H1 (cell line): ENCODE results near the gene MPPED1. TPM values are rescaled to one million over a fixed set of nuclear protein-coding genes. Genes with fewer than 3 reads are reported as not detected.

ENCODE experiments used
- HDAC6 ChIP-seq: IDR thresholded peaks from one replicate; pipeline ENCODE4 v1.7.1; 2012; ENCODE audit warnings: low read depth, mild to moderate bottlenecking, inconsistent platforms, low read length, moderate library complexity
- POLR2A ChIP-seq, 2 experiments: IDR thresholded peaks; 1 replicate in 1 of 2; 2 replicates in 1 of 2; pipeline ENCODE4 v1.6.1; 2011; ENCODE audit warnings: low read depth in 2 of 2, low read length in 2 of 2, mild to moderate bottlenecking in 2 of 2; ENCODE audit errors: control extremely low read depth in 1 of 2
- SIN3A ChIP-seq, 2 experiments: IDR thresholded peaks in 1 of 2; conservative IDR thresholded peaks in 1 of 2; 2 replicates each; pipeline ENCODE4 v1.6.1; 2011 to 2012; ENCODE audit warnings: low read length in 2 of 2, improper control_type of control experiment in 1 of 2, low read depth in 1 of 2, mild to moderate bottlenecking in 1 of 2
- SUZ12 ChIP-seq: fragments of 200-600 bp; sonication (generic); IDR thresholded peaks from 2 replicates; pipeline ENCODE4 v1.6.1; 2012; ENCODE audit warnings: mild to moderate bottlenecking, inconsistent platforms, low read length, moderate library complexity, mixed read lengths
- TAF7 ChIP-seq: optimal IDR thresholded peaks from 2 replicates; pipeline ENCODE3; 2011; ENCODE audit warnings: low read depth, mild to moderate bottlenecking, inconsistent platforms, low read length, moderate library complexity, borderline replicate concordance
- polyA plus RNA-seq, 7 experiments: library from polyadenylated mRNA; depleted of rRNA in 3 of 7; stranded (reverse) in 5 of 7; unstranded in 2 of 7; fragments of >200 nt in 5 of 7; fragments of 200-250 nt in 2 of 7; gene quantifications; 1 replicate in 5 of 7; 2 replicates in 1 of 7; 4 replicates in 1 of 7; pipeline versions ENCODE4 v1.2.1 to v1.2.3, GENCODE V29; 2011 to 2013; ENCODE audit warnings: missing spikeins in 2 of 7, mixed read lengths in 2 of 7
- total RNA-seq: library from RNA; stranded (reverse); fragmentation: NEBNext Ultra II Directional; extraction: Animal tissue kit (Norgen Biotek cat#: 25700); gene quantifications from 2 replicates; pipeline ENCODE4 v1.2.1, GENCODE V29; 2021

The MPPED1 gene
- total and polyA plus RNA-seq, 2 of the 8 experiments (the other 6 are each of a cell fraction or from before 2014, with no cell fraction given) = 0.29 to 0.37 TPM

GRCh38 chr22:43400449-43400848 is 11.4 kb upstream of the MPPED1 start (continued):
- TF ChIP-seq SIN3A (conservative IDR thresholded peaks at IDR 0.05 in 1 of 2, IDR thresholded peaks at IDR 0.05 in 1 of 2; ENCODE audit: low read depth in 1 of 2, low read length in 2 of 2) = no peak
- no peak for TF ChIP-seq SUZ12
- no peak for TF ChIP-seq POLR2A (IDR thresholded peaks at IDR 0.05; ENCODE audit: control extremely low read depth in 1 of 2, low read depth in 2 of 2, low read length in 2 of 2)
- no peak for TF ChIP-seq HDAC6
- no peak for TF ChIP-seq TAF7
